ENCODE results near the gene GLI3.

- no peak for TF ChIP-seq POLR2A (IDR thresholded peaks at IDR 0.05; ENCODE audit: low read depth, low read length)
- no peak for TF ChIP-seq TAF1 (IDR thresholded peaks at IDR 0.05; ENCODE audit: borderline replicate concordance, low read depth, low read length)
- no peak for TF ChIP-seq POLR2AphosphoS5 (IDR thresholded peaks at IDR 0.05; ENCODE audit: low read depth, low read length)
Observed at GRCh38 chr7:42234736-42235135, 2.3 kb downstream of the GLI3 start.

Measured in GM12892 (cell line).